ENCODE results near the gene C5orf58.

DNA sequence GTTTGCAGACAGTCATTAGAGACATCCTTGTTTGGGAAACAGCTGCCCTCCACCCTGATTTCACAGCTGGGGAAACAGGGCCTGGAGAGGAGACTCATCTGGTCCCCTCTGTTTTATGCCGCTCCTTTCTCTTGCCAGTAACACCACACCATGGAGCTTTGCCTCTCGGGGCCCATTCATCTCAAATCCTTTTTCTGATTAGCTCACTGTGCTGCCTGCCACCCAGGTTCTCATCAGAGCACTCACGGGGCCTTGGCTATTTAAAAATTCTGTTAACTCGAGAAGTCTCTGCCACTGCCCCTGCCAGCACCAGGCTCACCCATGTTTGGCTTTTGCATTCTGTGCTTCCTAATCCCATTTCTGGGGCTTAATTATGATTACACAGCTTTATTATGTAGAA lies 36.8 kb upstream of the C5orf58 start:
- TF ChIP-seq, protein P1, sequence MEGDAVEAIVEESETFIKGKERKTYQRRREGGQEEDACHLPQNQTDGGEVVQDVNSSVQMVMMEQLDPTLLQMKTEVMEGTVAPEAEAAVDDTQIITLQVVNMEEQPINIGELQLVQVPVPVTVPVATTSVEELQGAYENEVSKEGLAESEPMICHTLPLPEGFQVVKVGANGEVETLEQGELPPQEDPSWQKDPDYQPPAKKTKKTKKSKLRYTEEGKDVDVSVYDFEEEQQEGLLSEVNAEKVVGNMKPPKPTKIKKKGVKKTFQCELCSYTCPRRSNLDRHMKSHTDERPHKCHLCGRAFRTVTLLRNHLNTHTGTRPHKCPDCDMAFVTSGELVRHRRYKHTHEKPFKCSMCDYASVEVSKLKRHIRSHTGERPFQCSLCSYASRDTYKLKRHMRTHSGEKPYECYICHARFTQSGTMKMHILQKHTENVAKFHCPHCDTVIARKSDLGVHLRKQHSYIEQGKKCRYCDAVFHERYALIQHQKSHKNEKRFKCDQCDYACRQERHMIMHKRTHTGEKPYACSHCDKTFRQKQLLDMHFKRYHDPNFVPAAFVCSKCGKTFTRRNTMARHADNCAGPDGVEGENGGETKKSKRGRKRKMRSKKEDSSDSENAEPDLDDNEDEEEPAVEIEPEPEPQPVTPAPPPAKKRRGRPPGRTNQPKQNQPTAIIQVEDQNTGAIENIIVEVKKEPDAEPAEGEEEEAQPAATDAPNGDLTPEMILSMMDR (IDR thresholded peaks at IDR 0.05), result no peak
- TF ChIP-seq EP300 (IDR thresholded peaks at IDR 0.05), result no peak
- TF ChIP-seq POLR2A (IDR thresholded peaks at IDR 0.05), result no peak
